ENCODE results near the gene PWWP2A. TPM values are rescaled to one million over a fixed set of nuclear protein-coding genes. Genes with fewer than 3 reads are reported as not detected.

PWWP2A gene
- total RNA-seq, 1 experiment from 2014 or later: 66.7 TPM

- Histone ChIP-seq H2BK120ac (ENCODE audit: low read depth, low read length, poor library complexity, severe bottlenecking) (no peak overlapping the region), H3K18ac (ENCODE audit: insufficient read length, low read depth, low read length) (no peak overlapping the region), H2BK5ac (ENCODE audit: insufficient read length, low read length) (no peak overlapping the region), H3K23me2 (ENCODE audit: insufficient read length, low read depth, low read length, poor library complexity, severe bottlenecking) (no peaks in the 10 kb centered on the region), H3K14ac (ENCODE audit: insufficient read depth, low read length) (no peak overlapping the region), H3K79me1 (ENCODE audit: insufficient read depth, low read depth, low read length, poor library complexity, severe bottlenecking) (no peaks in the 10 kb centered on the region), H3K23ac (ENCODE audit: insufficient read length, low read depth, low read length) (no peak overlapping the region), H2BK12ac (ENCODE audit: insufficient read length, low read depth, low read length) (no peak overlapping the region), H3T11ph (ENCODE audit: low read length) (no peak overlapping the region), H3K27ac (ENCODE audit: insufficient read length, low read depth, low read length) (no peak overlapping the region), H3K4me2 (ENCODE audit: insufficient read depth, insufficient read length, low read length) (no peak overlapping the region), H4K8ac (replicated peaks; ENCODE audit: insufficient read length, low read depth, low read length) (no peak overlapping the region), H2AFZ (ENCODE audit: low read length) (no peak overlapping the region), H2AK5ac (ENCODE audit: insufficient read length, low read length) (no peak overlapping the region), H4K5ac (ENCODE audit: insufficient read length, low read depth, low read length) (no peak overlapping the region), H3K27me3 (ENCODE audit: insufficient read depth, low read length) (no peaks in the 10 kb centered on the region; the same call in 1 of the 2 replicates), H3K79me2 (ENCODE audit: insufficient read depth, low read length) (no peaks in the 10 kb centered on the region), H2BK20ac (ENCODE audit: low read depth, low read length, poor library complexity, severe bottlenecking) (no peak overlapping the region), H3K9ac (ENCODE audit: extremely low read depth, insufficient read length, low read length) (no peak overlapping the region), H3K56ac (ENCODE audit: insufficient read length, low read depth, low read length) (no peak overlapping the region), H4K91ac (ENCODE audit: insufficient read length, low read depth, low read length) (no peak overlapping the region), H3K9me3 (ENCODE audit: control insufficient read depth, low read depth, low read length) (no peaks in the 10 kb centered on the region), H3K4ac (ENCODE audit: low read depth, low read length) (no peak overlapping the region), H3K4me1 (ENCODE audit: insufficient read depth, low read length) (no peaks in the 10 kb centered on the region), H4K20me1 (ENCODE audit: control insufficient read depth, insufficient read depth, insufficient read length) (no peaks in the 10 kb centered on the region), H2BK15ac (ENCODE audit: low read depth, low read length) (no peak overlapping the region)
- DNase-seq: no peak
- no peak for TF ChIP-seq CTCF (conservative IDR thresholded peaks at IDR 0.05)
- peaks cover 13 to 16% of the 10 kb centered on the region in 2 experiments for H3K4me1 Mint-ChIP-seq
- H3K4me3 Mint-ChIP-seq: no peak overlapping the region
- H3K9me3 Mint-ChIP-seq: peaks cover 0 to 4% of the 10 kb centered on the region in 2 experiments; a peak in 2 of 5 replicates
- no CpG with 5 or more reads among the region's 4 CpGs for WGBS (ENCODE audit: extremely low coverage, insufficient read length, low lambda C conversion rate)
- peaks cover 17 to 75% (median 55%) of the 10 kb centered on the region in 3 experiments; a peak in 6 of 7 replicates for H3K36me3 Mint-ChIP-seq (ENCODE audit: insufficient read depth in 1 of 3, low read depth in 3 of 3)
- no peaks in the 10 kb centered on the region for H3K27me3 Mint-ChIP-seq (ENCODE audit: low read depth)
- no peak overlapping the region for H3K27ac Mint-ChIP-seq
Measured at GRCh38 chr5:160057256-160057655, 62.0 kb downstream of the PWWP2A start.
